Measurements from ENCODE around the gene IGF2R. TPM values are rescaled to one million over a fixed set of nuclear protein-coding genes. Genes with fewer than 3 reads are reported as not detected.

Gene IGF2R
- total and polyA plus RNA-seq, 9 donors, result 29.3 to 116 (median 49.2) TPM

DNA sequence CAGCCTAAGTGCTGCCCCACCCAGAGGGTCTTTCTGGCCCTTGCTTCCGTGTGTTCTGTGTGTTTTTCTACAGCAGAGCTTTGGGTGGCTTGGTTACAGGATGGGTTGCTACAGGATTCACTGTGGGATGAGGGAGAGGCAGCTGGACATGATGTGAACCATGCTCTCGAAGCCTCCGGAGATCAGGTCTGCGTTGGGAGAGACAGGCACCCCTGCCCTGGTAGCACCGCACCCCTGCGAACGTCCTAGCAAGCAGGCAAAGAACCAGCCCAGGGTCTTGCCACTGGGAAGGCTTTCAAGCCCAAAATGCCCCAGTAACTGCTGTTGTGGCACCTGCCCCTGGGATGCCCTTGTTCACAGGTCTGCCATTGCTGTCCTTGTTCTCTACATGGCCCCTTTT, 66.4 kb downstream of the IGF2R start:
- 95% methylated on average over 4 to 7 of the region's 7 CpGs for WGBS, 3 donors
- intact Hi-C loops (cut with DNase I), result loop anchor here in 2 of 4 donors (10.0 kb wide), 2 partner anchors 50 to 60 kb away; no protein-coding TSS in a partner anchor
- TF ChIP-seq, protein P1, sequence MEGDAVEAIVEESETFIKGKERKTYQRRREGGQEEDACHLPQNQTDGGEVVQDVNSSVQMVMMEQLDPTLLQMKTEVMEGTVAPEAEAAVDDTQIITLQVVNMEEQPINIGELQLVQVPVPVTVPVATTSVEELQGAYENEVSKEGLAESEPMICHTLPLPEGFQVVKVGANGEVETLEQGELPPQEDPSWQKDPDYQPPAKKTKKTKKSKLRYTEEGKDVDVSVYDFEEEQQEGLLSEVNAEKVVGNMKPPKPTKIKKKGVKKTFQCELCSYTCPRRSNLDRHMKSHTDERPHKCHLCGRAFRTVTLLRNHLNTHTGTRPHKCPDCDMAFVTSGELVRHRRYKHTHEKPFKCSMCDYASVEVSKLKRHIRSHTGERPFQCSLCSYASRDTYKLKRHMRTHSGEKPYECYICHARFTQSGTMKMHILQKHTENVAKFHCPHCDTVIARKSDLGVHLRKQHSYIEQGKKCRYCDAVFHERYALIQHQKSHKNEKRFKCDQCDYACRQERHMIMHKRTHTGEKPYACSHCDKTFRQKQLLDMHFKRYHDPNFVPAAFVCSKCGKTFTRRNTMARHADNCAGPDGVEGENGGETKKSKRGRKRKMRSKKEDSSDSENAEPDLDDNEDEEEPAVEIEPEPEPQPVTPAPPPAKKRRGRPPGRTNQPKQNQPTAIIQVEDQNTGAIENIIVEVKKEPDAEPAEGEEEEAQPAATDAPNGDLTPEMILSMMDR (IDR thresholded peaks at IDR 0.05), result no peak
- TF ChIP-seq POLR2A (IDR thresholded peaks at IDR 0.05) (no peak), EP300 (IDR thresholded peaks at IDR 0.05) (no peak)
- Histone ChIP-seq H3K27ac (no peak overlapping the region), H3K4me1 (ENCODE audit: insufficient read depth) (peaks cover 2% of the 10 kb centered on the region), H3K27me3 (no peaks in the 10 kb centered on the region), H3K4me3 (no peak overlapping the region), H3K36me3 (no peaks in the 10 kb centered on the region), H3K9me3 (no peaks in the 10 kb centered on the region)
- no peak for DNase-seq

DNA sequence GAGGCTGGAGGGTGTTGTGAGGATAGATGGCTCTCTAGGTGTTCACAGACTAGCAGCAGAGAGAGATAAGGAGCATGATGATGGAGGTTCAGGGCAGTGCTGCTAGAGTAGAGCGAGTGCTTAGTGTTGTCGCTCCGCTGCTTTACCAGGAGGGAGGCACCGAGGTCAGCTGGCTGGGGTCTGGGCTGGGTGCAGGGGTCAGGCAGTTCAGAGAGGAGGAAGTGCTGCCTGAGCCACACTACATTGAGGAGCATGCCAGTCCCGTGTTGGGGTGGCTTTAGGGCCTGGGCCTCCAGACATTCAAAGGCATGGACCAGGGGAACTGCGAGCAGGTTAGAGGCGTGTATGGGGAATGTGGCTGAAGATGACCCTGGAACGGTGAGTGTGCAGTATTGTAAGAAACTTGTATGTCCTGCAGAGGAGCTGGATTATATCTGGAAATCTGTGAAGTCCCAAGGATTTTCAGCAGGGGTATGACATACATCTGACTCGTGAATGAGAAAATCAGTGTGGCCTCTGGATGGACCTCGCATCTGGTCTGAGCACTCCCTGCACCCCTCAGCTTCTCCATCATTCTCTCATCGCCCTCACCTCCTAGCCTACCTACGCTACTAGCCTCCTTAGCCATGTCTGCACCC, 66.9 kb downstream of the IGF2R start:
- no peak for DNase-seq
- no peak overlapping the region for H3K27ac ChIP-seq
- H3K27me3 ChIP-seq, result no peaks in the 10 kb centered on the region
- intact Hi-C loops (cut with DNase I), result loop anchor here in 2 of 4 donors (10.0 kb wide), 2 partner anchors 51 to 61 kb away; no protein-coding TSS in a partner anchor
- no peaks in the 10 kb centered on the region for H3K36me3 ChIP-seq
- no peak overlapping the region for H3K4me3 ChIP-seq
- peaks cover 2% of the 10 kb centered on the region for H3K4me1 ChIP-seq (ENCODE audit: insufficient read depth)
- WGBS, 3 donors, result 94 to 96% (median 95%) methylated on average over 12 of the region's 12 CpGs
- TF ChIP-seq EP300 (IDR thresholded peaks at IDR 0.05), result no peak
- TF ChIP-seq, protein P1 (IDR thresholded peaks at IDR 0.05), result no peak
- TF ChIP-seq POLR2A (IDR thresholded peaks at IDR 0.05), result no peak
- no peaks in the 10 kb centered on the region for H3K9me3 ChIP-seq

DNA sequence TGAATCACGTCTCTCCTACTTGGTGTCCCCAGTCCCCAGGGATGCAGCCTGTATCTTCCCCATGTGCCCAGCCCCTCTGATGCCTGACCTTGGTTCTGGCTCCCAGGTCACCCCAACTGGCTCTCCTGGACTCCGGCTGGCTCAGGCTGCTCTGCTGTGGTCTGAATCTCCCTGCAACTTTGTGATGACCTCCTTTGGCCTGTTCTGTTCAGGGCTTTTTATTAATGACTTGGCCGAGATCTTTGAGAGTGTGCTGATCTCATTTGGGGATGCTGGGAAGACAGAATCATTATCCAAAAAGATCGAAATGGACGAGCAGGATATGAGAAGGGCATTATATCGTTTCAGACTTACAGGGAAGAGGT, 67.4 kb downstream of the IGF2R start:
- TF ChIP-seq, protein P1 (IDR thresholded peaks at IDR 0.05), result no peak
- no peak for TF ChIP-seq POLR2A (IDR thresholded peaks at IDR 0.05)
- no peak for TF ChIP-seq EP300 (IDR thresholded peaks at IDR 0.05)
- no peaks in the 10 kb centered on the region for H3K9me3 ChIP-seq

GRCh38 chr6:160036790-160037206, 67.9 kb downstream of the IGF2R start:
- Histone ChIP-seq H3K36me3 (no peaks in the 10 kb centered on the region), H3K4me1 (ENCODE audit: insufficient read depth) (peaks cover 4% of the 10 kb centered on the region), H3K27me3 (no peaks in the 10 kb centered on the region), H3K4me3 (no peak overlapping the region), H3K27ac (no peak overlapping the region), H3K9me3 (no peaks in the 10 kb centered on the region)
- WGBS, 3 donors, result 54 to 78% (median 73%) methylated on average over 4 of the region's 4 CpGs
- intact Hi-C loops (cut with DNase I), result loop anchor here in 2 of 4 donors (10.0 kb wide), 2 partner anchors 52 to 62 kb away; no protein-coding TSS in a partner anchor
- DNase-seq, result no peak
- TF ChIP-seq POLR2A (IDR thresholded peaks at IDR 0.05) (no peak), EP300 (IDR thresholded peaks at IDR 0.05) (no peak)
- TF ChIP-seq, protein P1 (IDR thresholded peaks at IDR 0.05), result no peak

More for the DNA sequence above, 67.4 kb downstream of the IGF2R start:
- WGBS, 3 donors, result 78 to 94% (median 91%) methylated on average over 6 of the region's 6 CpGs
- peaks cover 2% of the 10 kb centered on the region for H3K4me1 ChIP-seq (ENCODE audit: insufficient read depth)
- no peak overlapping the region for H3K4me3 ChIP-seq
- intact Hi-C loops (cut with DNase I), result loop anchor here in 2 of 4 donors (10.0 kb wide), 2 partner anchors 52 to 62 kb away; no protein-coding TSS in a partner anchor
- H3K27me3 ChIP-seq, result no peaks in the 10 kb centered on the region
- DNase-seq, result no peak
- no peak overlapping the region for H3K27ac ChIP-seq
- no peaks in the 10 kb centered on the region for H3K36me3 ChIP-seq
